ENCODE measurements around the gene ARHGEF12. TPM values are rescaled to one million over a fixed set of nuclear protein-coding genes. Genes with fewer than 3 reads are reported as not detected.

ARHGEF12 gene
- total RNA-seq, 1 experiment from 2014 or later: 132 TPM

GRCh38 chr11:120462825-120463224 lies 126.6 kb downstream of the ARHGEF12 start:
- Histone ChIP-seq H3K4me3 (ENCODE audit: low read depth, low read length, poor library complexity, severe bottlenecking) (no peak overlapping the region), H3K4me1 (ENCODE audit: insufficient read depth, low read length, poor library complexity, severe bottlenecking) (no peaks in the 10 kb centered on the region), H3K9me3 (ENCODE audit: low read depth, low read length, poor library complexity, severe bottlenecking) (no peaks in the 10 kb centered on the region), H3K27me3 (replicated peaks; ENCODE audit: insufficient read depth, low read depth, low read length, poor library complexity) (no peaks in the 10 kb centered on the region), H3K27ac (ENCODE audit: low read depth, low read length, poor library complexity, severe bottlenecking) (no peak overlapping the region), H3K36me3 (ENCODE audit: insufficient read depth, low read length, poor library complexity, severe bottlenecking) (peaks cover 78% of the 10 kb centered on the region)
- DNase-seq (ENCODE audit: low spot score): no peak
- TF ChIP-seq EZH2 (IDR thresholded peaks at IDR 0.05; ENCODE audit: borderline replicate concordance, low read depth, low read length, poor library complexity, severe bottlenecking) (no peak), CTCF (conservative IDR thresholded peaks at IDR 0.05; ENCODE audit: low read depth, low read length) (no peak)
- intact Hi-C loops (cut with micrococcal nuclease; ENCODE audit: unreplicated experiment): no loop called here
- ChIA-PET POLR2A (ENCODE audit: low non-redundant PET) (no interaction called here), CTCF (interaction anchor here (0.6 kb wide), 1 partner anchor 1094 kb away, joined by 5 read pairs; no protein-coding TSS in a partner anchor)
- BruUV-seq (replicated peaks): no TSS peak

GRCh38 chr11:120465921-120466534 lies 129.8 kb downstream of the ARHGEF12 start:
- BruUV-seq (replicated peaks): no TSS peak
- H3K36me3 ChIP-seq (ENCODE audit: insufficient read depth, low read length, poor library complexity, severe bottlenecking): peaks cover 75% of the 10 kb centered on the region
- H3K4me3 ChIP-seq (ENCODE audit: low read depth, low read length, poor library complexity, severe bottlenecking): no peak overlapping the region
- no peaks in the 10 kb centered on the region for H3K9me3 ChIP-seq (ENCODE audit: low read depth, low read length, poor library complexity, severe bottlenecking)
- CTCF ChIA-PET: no interaction called here
- no peaks in the 10 kb centered on the region for H3K27me3 ChIP-seq (replicated peaks; ENCODE audit: insufficient read depth, low read depth, low read length, poor library complexity)
- H3K27ac ChIP-seq (ENCODE audit: low read depth, low read length, poor library complexity, severe bottlenecking): no peak overlapping the region
- no peak for DNase-seq (ENCODE audit: low spot score)
- intact Hi-C loops (cut with micrococcal nuclease; ENCODE audit: unreplicated experiment): no loop called here
- POLR2A ChIA-PET (ENCODE audit: low non-redundant PET): no interaction called here
- no peak for TF ChIP-seq CTCF (conservative IDR thresholded peaks at IDR 0.05; ENCODE audit: low read depth, low read length)
- no peak for TF ChIP-seq EZH2 (IDR thresholded peaks at IDR 0.05; ENCODE audit: borderline replicate concordance, low read depth, low read length, poor library complexity, severe bottlenecking)
- H3K4me1 ChIP-seq (ENCODE audit: insufficient read depth, low read length, poor library complexity, severe bottlenecking): no peaks in the 10 kb centered on the region

- CTCF ChIA-PET: no interaction called here
These were observed 131.4 kb downstream of the ARHGEF12 start for GRCh38 chr11:120467627-120468026.

More at GRCh38 chr11:120467627-120468026, 131.4 kb downstream of the ARHGEF12 start:
- peak; percentile 35 for DNase-seq (ENCODE audit: low spot score)
- Histone ChIP-seq H3K4me1 (ENCODE audit: insufficient read depth, low read length, poor library complexity, severe bottlenecking) (no peaks in the 10 kb centered on the region), H3K9me3 (ENCODE audit: low read depth, low read length, poor library complexity, severe bottlenecking) (no peaks in the 10 kb centered on the region), H3K27me3 (replicated peaks; ENCODE audit: insufficient read depth, low read depth, low read length, poor library complexity) (no peaks in the 10 kb centered on the region), H3K27ac (ENCODE audit: low read depth, low read length, poor library complexity, severe bottlenecking) (no peak overlapping the region), H3K4me3 (ENCODE audit: low read depth, low read length, poor library complexity, severe bottlenecking) (no peak overlapping the region), H3K36me3 (ENCODE audit: insufficient read depth, low read length, poor library complexity, severe bottlenecking) (peaks cover 66% of the 10 kb centered on the region)
- POLR2A ChIA-PET (ENCODE audit: low non-redundant PET): no interaction called here
- BruUV-seq (replicated peaks): no TSS peak
- TF ChIP-seq CTCF (conservative IDR thresholded peaks at IDR 0.05; ENCODE audit: low read depth, low read length) (no peak), EZH2 (IDR thresholded peaks at IDR 0.05; ENCODE audit: borderline replicate concordance, low read depth, low read length, poor library complexity, severe bottlenecking) (no peak)
- intact Hi-C loops (cut with micrococcal nuclease; ENCODE audit: unreplicated experiment): no loop called here
